Measurements from ENCODE around the gene SPDEF. TPM values are rescaled to one million over a fixed set of nuclear protein-coding genes. Genes with fewer than 3 reads are reported as not detected.

The SPDEF gene
- total RNA-seq, 1 donor from 2014 or later = 0.11 TPM

- Mint-ChIP-seq H3K27ac (no peak overlapping the region), H3K27me3 (no peaks in the 10 kb centered on the region), H3K4me1 (peaks cover 4% of the 10 kb centered on the region), H3K9me3 (no peaks in the 10 kb centered on the region), H3K4me3 (no peak overlapping the region), H3K36me3 (ENCODE audit: low read depth) (no peaks in the 10 kb centered on the region)
- POLR2A ChIA-PET = no interaction called here
- ATAC-seq (ENCODE audit: low read depth) = no peak
- DNase-seq = no peak
- intact Hi-C loops (cut with micrococcal nuclease) = no loop called here
- CTCF ChIA-PET = no interaction called here
- no peak for TF ChIP-seq CTCF (IDR thresholded peaks at IDR 0.05)
Measured at GRCh38 chr6:34555007-34555322, 1.2 kb downstream of the SPDEF start.

- ChIA-PET POLR2A (no interaction called here), CTCF (no interaction called here)
- Mint-ChIP-seq H3K4me3 (no peak overlapping the region), H3K27me3 (no peaks in the 10 kb centered on the region), H3K9me3 (no peaks in the 10 kb centered on the region), H3K36me3 (ENCODE audit: low read depth) (no peaks in the 10 kb centered on the region), H3K4me1 (peaks cover 4% of the 10 kb centered on the region), H3K27ac (no peak overlapping the region)
- intact Hi-C loops (cut with micrococcal nuclease) = no loop called here
- ATAC-seq (ENCODE audit: low read depth) (no peak), DNase-seq (no peak)
- no peak for TF ChIP-seq CTCF (IDR thresholded peaks at IDR 0.05)
Measured at GRCh38 chr6:34554291-34555006, 1.7 kb downstream of the SPDEF start.

- Mint-ChIP-seq H3K9me3 (no peaks in the 10 kb centered on the region), H3K36me3 (ENCODE audit: low read depth) (no peaks in the 10 kb centered on the region), H3K27me3 (no peaks in the 10 kb centered on the region), H3K4me1 (peaks cover 4% of the 10 kb centered on the region), H3K4me3 (no peak overlapping the region), H3K27ac (no peak overlapping the region)
- POLR2A ChIA-PET = no interaction called here
- intact Hi-C loops (cut with micrococcal nuclease) = no loop called here
- CTCF ChIA-PET = no interaction called here
- DNase-seq (no peak), ATAC-seq (ENCODE audit: low read depth) (no peak)
- no peak for TF ChIP-seq CTCF (IDR thresholded peaks at IDR 0.05)
Measured at GRCh38 chr6:34553750-34554149, 2.4 kb downstream of the SPDEF start.

- ChIA-PET CTCF (no interaction called here), POLR2A (no interaction called here)
- no peaks in the 10 kb centered on the region for H3K36me3 Mint-ChIP-seq (ENCODE audit: low read depth)
- TF ChIP-seq CTCF (IDR thresholded peaks at IDR 0.05) = no peak
- ATAC-seq (ENCODE audit: low read depth) (no peak), DNase-seq (no peak)
- intact Hi-C loops (cut with micrococcal nuclease) = no loop called here
- peaks cover 4% of the 10 kb centered on the region for H3K4me1 Mint-ChIP-seq
- H3K4me3 Mint-ChIP-seq = no peak overlapping the region
- H3K9me3 Mint-ChIP-seq = no peaks in the 10 kb centered on the region
- no peak overlapping the region for H3K27ac Mint-ChIP-seq
- H3K27me3 Mint-ChIP-seq = peaks cover 2% of the 10 kb centered on the region
Measured at GRCh38 chr6:34553146-34553545, 3.0 kb downstream of the SPDEF start.

- ATAC-seq (ENCODE audit: low read depth) = no peak
- Mint-ChIP-seq H3K4me1 (peaks cover 4% of the 10 kb centered on the region), H3K9me3 (no peaks in the 10 kb centered on the region), H3K36me3 (ENCODE audit: low read depth) (no peaks in the 10 kb centered on the region), H3K27ac (no peak overlapping the region), H3K27me3 (peaks cover 2% of the 10 kb centered on the region), H3K4me3 (no peak overlapping the region)
- intact Hi-C loops (cut with micrococcal nuclease) = no loop called here
- DNase-seq = no peak
- ChIA-PET POLR2A (no interaction called here), CTCF (no interaction called here)
- no peak for TF ChIP-seq CTCF (IDR thresholded peaks at IDR 0.05)
Measured at GRCh38 chr6:34552620-34553019, 3.5 kb downstream of the SPDEF start.

Measured in activated B cell treated with CpG ODN at 0.5 μM for 24 hours (primary cell).